Fibroblast of lung (primary cell): ENCODE results near the gene BMPR1A.

Experiments
- CTCF ChIP-seq, 2 donors: IDR thresholded peaks in 1 of 2; conservative IDR thresholded peaks in 1 of 2; 1 replicate in 1 of 2; 2 replicates in 1 of 2; pipeline ENCODE4 v1.5.1; 2011 to 2012; ENCODE audit warnings: low read length in 2 of 2, control low read depth in 1 of 2, inconsistent platforms in 1 of 2, low read depth in 1 of 2, mild to moderate bottlenecking in 1 of 2
- EZH2 ChIP-seq: IDR thresholded peaks from 2 replicates; pipeline ENCODE4 v1.5.1; 2012; ENCODE audit warnings: low read length, control low read depth, mild to moderate bottlenecking; ENCODE audit errors: missing control alignments

- TF ChIP-seq CTCF (conservative IDR thresholded peaks at IDR 0.05 in 1 of 2, IDR thresholded peaks at IDR 0.05 in 1 of 2; ENCODE audit: low read depth in 1 of 2, low read length in 2 of 2), result no peak
- no peak for TF ChIP-seq EZH2
Observed at GRCh38 chr10:86965986-86966654, 209.7 kb downstream of the BMPR1A start.
